Measurements from ENCODE around the gene POLR1A.

Gene POLR1A

DNA sequence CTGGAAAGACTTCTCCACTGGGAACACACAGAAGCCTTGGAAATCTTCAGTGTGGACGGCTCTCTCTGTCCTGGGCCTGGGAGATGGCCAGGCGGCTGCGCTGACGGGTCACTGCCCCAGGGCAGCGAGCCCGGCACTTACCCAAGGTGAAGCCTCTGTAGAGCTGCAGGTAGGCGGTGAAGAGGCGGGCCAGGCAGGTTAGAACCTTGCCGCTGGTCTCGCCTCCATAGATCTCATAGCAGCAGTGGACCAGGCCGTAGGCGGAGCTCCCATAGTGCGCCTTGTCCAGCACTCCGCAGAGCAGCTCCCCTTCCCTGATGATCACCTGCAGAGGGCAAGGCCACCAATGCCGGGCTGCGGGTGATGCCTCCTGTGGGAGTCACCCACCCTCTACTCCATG lies 53.0 kb downstream of the POLR1A start:
- Histone ChIP-seq H3K9me3 (no peaks in the 10 kb centered on the region), H3K4me1 (no peaks in the 10 kb centered on the region), H3K27ac (no peak overlapping the region), H3K27me3 (no peaks in the 10 kb centered on the region), H3K4me3 (no peak overlapping the region), H3K36me3 (peaks cover 48 to 74% (median 62%) of the 10 kb centered on the region in 3 donors)
- no peak for DNase-seq
- intact Hi-C loops (cut with DNase I; ENCODE audit: low total_unique reads), result no loop called here
- TF ChIP-seq, protein P1, sequence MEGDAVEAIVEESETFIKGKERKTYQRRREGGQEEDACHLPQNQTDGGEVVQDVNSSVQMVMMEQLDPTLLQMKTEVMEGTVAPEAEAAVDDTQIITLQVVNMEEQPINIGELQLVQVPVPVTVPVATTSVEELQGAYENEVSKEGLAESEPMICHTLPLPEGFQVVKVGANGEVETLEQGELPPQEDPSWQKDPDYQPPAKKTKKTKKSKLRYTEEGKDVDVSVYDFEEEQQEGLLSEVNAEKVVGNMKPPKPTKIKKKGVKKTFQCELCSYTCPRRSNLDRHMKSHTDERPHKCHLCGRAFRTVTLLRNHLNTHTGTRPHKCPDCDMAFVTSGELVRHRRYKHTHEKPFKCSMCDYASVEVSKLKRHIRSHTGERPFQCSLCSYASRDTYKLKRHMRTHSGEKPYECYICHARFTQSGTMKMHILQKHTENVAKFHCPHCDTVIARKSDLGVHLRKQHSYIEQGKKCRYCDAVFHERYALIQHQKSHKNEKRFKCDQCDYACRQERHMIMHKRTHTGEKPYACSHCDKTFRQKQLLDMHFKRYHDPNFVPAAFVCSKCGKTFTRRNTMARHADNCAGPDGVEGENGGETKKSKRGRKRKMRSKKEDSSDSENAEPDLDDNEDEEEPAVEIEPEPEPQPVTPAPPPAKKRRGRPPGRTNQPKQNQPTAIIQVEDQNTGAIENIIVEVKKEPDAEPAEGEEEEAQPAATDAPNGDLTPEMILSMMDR (IDR thresholded peaks at IDR 0.05), result no peak

DNA sequence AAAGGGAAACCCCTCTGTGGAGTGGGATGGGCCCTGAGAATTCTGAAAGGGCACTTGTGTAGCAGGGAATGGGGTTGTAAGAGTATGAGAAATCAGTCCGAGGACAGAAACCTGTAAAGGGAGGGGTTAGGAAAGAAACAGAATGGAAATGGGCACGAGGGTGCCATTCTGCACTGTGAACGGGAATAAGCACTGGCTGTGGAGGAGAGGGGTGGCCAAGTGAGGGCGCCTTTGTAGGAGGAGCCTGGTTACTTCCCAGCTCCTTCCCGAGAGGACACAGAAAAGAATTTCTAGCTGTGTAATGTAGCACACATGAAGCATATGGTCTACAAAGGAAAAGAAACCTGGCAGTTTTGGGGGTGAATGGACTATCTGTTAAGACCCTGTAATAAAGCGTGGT lies 53.4 kb downstream of the POLR1A start:
- intact Hi-C loops (cut with DNase I; ENCODE audit: low total_unique reads), result no loop called here
- Histone ChIP-seq H3K27ac (no peak overlapping the region), H3K4me1 (no peaks in the 10 kb centered on the region), H3K36me3 (peaks cover 52 to 78% (median 66%) of the 10 kb centered on the region in 3 donors), H3K27me3 (no peaks in the 10 kb centered on the region), H3K4me3 (no peak overlapping the region), H3K9me3 (no peaks in the 10 kb centered on the region)
- TF ChIP-seq, protein P1 (IDR thresholded peaks at IDR 0.05), result no peak
- no peak for DNase-seq

DNA sequence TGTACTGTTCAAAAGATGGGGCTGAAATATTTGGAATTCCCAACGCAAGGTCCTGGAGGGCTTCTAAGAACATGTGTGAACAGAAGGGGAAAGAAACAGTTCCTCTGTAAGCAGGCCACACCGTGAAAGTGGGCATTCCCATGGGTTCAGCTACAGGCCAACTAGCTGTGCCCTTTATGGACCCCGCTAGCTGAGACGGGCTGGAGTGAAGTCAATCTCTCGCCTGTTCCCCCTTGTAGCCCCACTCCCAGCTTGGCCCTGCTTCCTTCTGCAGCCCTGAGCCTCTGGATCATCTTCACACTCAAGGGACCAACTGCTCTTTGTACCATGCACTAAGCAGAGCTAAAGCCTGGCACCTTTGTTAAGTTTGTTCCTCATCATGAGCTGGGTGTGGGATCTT lies 55.4 kb downstream of the POLR1A start:
- intact Hi-C loops (cut with DNase I; ENCODE audit: low total_unique reads), result no loop called here
- DNase-seq, result no peak

DNA sequence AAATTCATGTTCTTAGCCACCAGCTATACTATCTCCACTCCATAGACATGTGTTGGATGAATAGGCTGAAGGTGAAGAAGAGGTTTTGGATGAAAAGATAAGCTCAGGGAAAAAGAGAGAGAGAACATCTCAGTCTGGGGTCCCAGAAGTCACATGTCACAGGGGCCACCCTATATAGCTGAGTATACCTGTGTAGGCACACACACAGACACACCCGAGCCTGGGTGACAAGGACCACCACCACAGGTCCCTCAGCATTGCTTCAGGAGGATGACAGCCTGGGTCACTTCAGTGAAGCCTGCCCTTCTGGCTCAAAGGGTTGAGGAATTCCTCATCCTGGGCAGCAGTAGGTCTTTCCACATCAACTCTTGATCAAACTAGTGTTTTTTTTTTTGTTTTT lies 56.2 kb downstream of the POLR1A start:
- peak in 1 of 2 donors; percentile 19 for DNase-seq
- Histone ChIP-seq H3K4me3 (no peak overlapping the region), H3K4me1 (no peaks in the 10 kb centered on the region), H3K9me3 (no peaks in the 10 kb centered on the region), H3K36me3 (peaks cover 76 to 94% (median 85%) of the 10 kb centered on the region in 3 donors), H3K27ac (no peak overlapping the region), H3K27me3 (no peaks in the 10 kb centered on the region)
- intact Hi-C loops (cut with DNase I; ENCODE audit: low total_unique reads), result no loop called here
- TF ChIP-seq, protein P1 (IDR thresholded peaks at IDR 0.05), result no peak

More for the DNA sequence above, 55.4 kb downstream of the POLR1A start:
- no peaks in the 10 kb centered on the region for H3K27me3 ChIP-seq
- TF ChIP-seq, protein P1 (IDR thresholded peaks at IDR 0.05), result no peak
- H3K36me3 ChIP-seq, result peaks cover 68 to 94% (median 81%) of the 10 kb centered on the region in 3 donors
- no peaks in the 10 kb centered on the region for H3K9me3 ChIP-seq
- no peak overlapping the region for H3K27ac ChIP-seq
- H3K4me3 ChIP-seq, result no peak overlapping the region
- H3K4me1 ChIP-seq, result no peaks in the 10 kb centered on the region

DNA sequence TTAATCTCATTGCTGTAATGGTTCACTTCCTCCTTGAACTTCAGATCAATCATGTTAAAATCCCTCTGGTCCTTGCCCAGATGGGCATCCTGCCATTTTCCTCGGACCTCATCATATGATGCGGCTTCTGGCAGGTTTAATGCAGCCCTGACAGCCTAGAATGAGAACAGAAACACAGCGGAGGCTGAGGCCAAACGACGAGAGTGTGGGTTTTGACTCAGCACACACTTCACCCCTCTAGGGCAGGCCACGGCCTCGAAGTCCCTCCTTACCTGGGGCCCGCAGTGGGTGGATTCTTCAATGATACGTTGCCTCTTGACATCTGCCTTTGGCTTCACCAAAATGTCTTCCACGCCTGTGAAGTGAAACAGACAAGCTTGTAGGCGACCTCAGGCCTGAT lies 56.8 kb downstream of the POLR1A start:
- no peaks in the 10 kb centered on the region for H3K4me1 ChIP-seq
- TF ChIP-seq, protein P1 (IDR thresholded peaks at IDR 0.05), result no peak
- no peaks in the 10 kb centered on the region for H3K9me3 ChIP-seq
- no peak for DNase-seq
- intact Hi-C loops (cut with DNase I; ENCODE audit: low total_unique reads), result no loop called here
- peaks cover 78 to 97% (median 85%) of the 10 kb centered on the region in 3 donors for H3K36me3 ChIP-seq
- no peak overlapping the region for H3K27ac ChIP-seq
- H3K27me3 ChIP-seq, result no peaks in the 10 kb centered on the region
- no peak overlapping the region for H3K4me3 ChIP-seq

DNA sequence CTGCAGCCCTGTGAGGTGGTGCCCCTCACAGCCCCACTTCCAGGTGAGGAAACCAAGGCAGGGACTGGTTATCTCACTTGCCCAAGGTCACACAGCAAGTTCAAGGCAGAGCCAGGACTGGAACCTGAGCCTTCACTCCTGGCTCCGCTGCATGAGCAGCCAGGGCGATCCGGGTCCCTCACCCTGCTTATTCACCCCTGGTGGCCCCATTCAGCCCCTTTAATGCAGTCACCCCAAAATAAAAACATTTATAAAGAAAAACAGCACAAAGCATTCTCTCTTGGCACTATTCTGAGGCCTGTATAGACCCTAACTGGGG lies 57.3 kb downstream of the POLR1A start:
- Histone ChIP-seq H3K4me3 (no peak overlapping the region), H3K9me3 (no peaks in the 10 kb centered on the region), H3K27ac (no peak overlapping the region), H3K36me3 (peaks cover 78 to 97% (median 87%) of the 10 kb centered on the region in 3 donors), H3K4me1 (no peaks in the 10 kb centered on the region), H3K27me3 (no peaks in the 10 kb centered on the region)
- TF ChIP-seq, protein P1 (IDR thresholded peaks at IDR 0.05), result no peak
- intact Hi-C loops (cut with DNase I; ENCODE audit: low total_unique reads), result no loop called here
- DNase-seq, result no peak
